Measurements from ENCODE around the gene NDUFV3.

DNA sequence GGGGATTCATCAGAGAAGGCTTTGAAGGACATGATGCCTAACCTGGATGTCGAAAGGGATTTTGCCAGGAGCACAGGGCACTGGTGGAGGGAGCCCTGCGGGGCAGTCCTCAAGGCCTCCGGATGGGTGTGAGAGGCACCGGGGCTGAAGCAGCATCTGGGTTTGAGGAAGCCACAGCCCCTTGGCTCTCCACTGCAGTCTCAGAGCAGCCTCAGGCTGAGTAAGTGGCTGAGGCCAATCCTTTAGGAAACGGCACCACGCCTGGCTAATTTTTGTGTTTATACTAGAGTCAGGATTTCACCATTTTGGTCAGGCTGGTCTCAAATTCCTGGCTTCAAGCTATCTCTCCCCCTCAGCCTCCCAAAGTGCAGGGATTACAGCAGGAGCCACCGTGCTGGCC, 20.4 kb downstream of the NDUFV3 start:
- TF ChIP-seq TCF12 (IDR thresholded peaks at IDR 0.05; ENCODE audit: low read depth) (no peak), CEBPB (IDR thresholded peaks at IDR 0.05) (no peak), YY1 (IDR thresholded peaks at IDR 0.05; ENCODE audit: low read depth) (no peak), TAF1 (IDR thresholded peaks at IDR 0.05; ENCODE audit: low read depth) (no peak)
- TF ChIP-seq, protein P1, sequence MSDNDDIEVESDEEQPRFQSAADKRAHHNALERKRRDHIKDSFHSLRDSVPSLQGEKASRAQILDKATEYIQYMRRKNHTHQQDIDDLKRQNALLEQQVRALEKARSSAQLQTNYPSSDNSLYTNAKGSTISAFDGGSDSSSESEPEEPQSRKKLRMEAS (IDR thresholded peaks at IDR 0.05): no peak
